HG02885 (cell line): ENCODE results near the gene TAB2.
"Not testable (repeated sequence)": the region's sequence is repeated elsewhere in the genome, so short reads cannot be mapped to it uniquely, and the experiment has no call there.

Experiments
- ATAC-seq: cut with Tn5 transposase; IDR thresholded peaks from one replicate; pipeline ENCODE4 v1.9.1; 2021; ENCODE audit warnings: mild to moderate bottlenecking; ENCODE audit not compliant: unreplicated experiment, poor library complexity

Gene TAB2

DNA sequence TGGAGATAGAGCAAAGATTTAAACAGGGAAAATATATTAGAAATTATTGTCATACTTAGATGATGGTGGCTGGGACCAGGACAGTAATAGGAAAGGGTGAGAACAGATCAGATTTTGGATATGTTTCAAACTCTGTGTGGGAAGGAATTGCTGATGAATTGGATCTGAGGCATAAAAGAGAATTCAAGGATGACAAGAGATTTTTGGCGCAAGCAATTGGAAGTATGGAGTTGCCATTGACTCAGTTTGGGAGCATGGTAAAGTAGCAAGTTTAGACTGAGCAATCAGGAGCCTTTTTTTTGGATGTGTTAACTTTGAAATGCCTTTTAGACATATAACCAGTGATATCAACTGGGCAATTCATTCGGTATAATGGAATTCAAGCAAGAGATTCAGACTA, 14.4 kb downstream of the TAB2 start:
- no peak for ATAC-seq

DNA sequence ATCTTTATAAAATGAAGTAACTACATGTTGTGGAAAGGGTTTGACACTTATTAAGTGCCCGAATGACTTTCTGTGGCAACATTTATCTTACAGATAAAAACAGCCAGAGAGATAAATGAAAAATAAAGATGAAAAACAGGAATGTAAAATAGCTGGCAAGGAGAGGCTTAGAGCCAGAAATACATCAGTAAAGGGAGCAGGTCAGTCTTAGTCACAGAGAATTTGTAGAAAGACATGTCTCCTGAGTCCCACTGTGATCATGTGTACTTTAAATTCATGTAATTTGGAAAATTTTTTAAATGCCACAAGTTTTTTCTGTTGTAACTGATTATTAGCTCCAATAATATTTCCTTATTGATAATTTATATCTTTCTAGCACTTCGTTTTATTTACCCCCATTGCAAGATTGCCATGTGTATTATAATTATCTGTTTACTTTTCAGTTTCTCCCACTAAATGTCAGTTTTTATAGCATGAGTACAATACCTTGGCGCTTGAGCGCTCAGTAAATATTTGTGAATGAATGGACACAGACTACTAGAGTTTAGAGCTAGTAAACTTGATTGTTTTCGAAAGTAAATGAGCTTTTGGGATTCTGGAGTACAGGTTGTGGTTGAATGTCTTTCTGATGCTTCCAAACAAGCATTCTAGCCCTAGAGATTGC, 15.2 kb downstream of the TAB2 start:
- no peak for ATAC-seq

DNA sequence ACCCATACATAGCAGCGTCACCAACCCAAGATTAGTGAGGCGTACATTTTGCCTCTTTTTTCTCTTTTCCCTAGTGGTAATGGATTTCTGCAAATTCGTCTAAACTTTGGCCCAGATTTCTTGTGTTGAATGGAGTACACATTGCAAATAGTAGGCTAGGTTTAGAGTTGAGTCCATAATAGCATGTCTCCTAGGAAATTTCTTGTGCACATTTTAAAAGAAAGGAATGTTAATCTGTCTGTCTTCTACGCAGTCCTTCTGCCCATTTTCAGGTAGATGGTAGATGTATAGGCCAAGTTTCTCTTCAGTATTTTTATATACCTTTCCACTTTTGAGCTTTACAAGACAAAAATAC, 15.7 kb downstream of the TAB2 start:
- no peak for ATAC-seq

DNA sequence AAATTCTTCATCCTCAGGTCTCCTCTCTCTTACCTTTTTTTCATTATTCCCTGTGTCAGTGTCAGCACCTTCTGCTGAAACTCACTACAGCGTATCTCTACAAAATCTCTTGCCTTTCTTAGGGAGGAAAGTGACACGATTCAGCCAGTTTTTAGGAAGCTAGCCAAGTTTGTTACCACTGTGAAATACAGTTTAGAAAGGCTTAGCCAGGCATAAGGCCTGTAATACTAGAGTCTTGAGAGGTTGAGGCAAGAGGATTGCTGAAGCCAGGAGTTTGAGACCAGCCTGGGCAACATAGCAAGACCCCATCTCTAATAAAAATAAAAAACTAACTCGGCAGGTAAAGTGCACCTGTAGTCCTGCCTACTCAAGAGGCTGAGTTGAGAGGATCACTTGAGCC, 16.7 kb downstream of the TAB2 start:
- no peak for ATAC-seq

DNA sequence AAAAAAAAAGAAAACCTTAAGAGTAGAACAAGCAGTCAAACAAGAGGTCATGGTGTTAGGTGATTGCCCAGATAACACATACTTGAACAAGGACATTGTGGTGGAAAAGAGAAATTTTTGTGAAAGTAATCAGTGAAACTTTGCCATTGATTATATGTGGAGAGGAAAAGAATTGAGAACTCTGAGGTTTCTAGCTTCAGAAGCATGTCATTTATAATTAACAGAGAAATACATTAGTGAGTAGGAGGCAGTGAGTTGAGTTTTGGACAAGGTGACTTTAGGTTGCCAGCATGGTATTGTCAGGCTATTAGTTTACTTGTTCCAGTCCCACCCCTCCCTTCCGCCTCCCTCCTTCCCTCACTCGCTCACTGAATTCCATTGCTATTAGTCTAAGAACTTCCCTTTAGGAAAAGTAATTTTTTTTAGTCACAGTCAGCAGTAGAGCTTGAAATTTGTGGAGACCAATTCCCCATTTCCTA, 17.2 kb downstream of the TAB2 start:
- no peak for ATAC-seq

DNA sequence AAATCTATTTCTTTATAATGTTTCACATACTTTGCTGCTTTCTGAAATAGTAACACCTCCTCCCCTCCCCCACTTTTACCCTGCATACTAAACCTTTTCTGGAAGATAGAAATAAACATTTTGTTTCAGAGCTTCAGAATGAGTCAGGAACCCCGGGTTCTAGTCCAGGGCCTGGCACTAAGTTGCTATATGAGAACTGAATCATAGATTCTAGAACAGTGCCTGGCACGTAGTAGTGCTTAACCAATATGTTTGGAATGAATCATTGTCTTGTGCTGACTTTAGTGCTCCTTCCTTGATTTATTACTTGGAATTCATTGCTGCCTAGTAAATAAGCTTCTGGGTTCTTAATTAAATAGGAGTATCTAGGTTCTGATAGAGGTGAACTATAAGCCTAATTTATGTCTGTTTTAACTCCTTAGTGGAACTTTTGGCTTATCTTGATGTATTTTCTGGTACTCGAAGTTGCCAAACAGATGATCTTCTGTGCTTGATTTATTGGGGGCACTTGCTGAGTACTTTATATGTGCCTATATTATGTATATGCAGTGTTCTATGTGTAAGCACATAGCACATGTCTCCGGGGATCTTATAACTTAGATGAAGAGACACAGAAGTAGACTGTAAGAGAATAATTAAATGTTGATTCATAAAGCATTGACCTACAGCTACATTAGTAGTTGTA, 18.6 kb downstream of the TAB2 start:
- ATAC-seq = peak; percentile 53

DNA sequence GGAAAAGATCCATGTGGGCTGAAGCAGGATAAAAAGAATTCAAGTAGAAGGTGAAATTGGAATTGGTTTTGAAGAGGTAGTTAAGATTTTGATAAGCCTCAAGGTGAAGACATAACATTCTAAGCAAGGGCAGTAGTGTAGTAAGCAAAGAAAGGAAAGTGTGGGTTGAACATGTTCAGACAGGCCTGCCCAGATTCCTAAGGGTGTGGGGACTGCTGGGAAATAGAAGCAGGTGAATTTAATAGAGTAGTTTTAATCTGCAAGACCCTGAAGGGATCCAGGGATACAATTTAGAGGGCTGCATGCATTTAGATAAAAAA, 19.1 kb downstream of the TAB2 start:
- peak; percentile 49 for ATAC-seq

DNA sequence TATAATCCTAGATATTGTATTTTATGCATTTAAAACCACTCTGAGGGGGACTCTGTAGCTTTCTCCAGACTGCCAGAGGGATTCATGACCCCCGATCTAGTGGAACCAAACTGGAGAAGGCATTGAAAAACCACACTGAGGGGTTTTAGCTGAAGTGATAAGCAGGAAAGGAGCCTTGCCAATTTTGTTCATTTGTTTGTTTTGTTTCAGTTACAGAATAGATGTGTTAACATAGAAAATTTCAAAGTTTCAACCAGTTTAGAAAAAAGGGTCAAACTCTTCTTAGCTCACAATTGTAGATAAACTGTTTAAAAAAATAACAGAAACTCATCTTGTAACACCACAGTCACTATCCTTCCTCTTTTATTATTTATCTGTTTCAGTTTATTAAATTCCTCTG, 19.8 kb downstream of the TAB2 start:
- ATAC-seq = no peak

DNA sequence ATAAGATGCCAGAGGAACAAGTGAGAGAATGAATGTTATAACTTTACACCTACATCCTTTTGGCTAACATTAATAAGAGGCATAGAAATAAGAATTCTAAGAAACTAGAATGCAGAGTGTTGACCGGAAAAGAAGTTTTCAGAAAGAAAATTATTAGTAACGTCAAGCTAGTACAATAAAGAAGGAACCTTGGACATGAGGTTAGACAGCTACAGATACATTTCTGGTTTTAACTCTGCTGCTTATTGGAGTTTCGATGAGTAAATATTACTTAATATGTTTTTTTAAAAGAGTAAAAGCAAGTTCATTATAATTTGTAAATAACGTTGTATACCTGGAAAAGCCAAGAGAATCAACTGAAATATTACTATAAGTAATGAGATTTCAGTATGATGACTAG, 22.7 kb downstream of the TAB2 start:
- no peak for ATAC-seq

DNA sequence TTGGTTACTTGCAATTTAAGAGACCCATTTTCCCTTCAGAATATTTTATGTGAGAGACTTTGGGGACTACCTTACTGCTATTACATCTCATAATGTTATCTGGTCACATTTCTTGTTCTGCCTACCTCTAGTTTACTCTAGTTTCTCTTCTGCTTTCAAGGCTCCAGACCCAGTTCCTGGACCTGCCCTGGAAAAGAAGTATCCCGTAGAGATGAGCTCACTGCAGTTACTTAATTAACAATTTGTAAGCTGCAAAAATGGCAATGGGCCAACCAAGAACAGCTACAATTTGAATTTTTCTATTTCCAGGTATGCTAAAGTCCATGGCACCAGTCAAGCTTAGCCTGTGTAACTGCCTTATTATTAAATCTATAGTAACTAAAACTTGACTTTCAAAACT, 25.0 kb downstream of the TAB2 start:
- ATAC-seq = peak; percentile 71

DNA sequence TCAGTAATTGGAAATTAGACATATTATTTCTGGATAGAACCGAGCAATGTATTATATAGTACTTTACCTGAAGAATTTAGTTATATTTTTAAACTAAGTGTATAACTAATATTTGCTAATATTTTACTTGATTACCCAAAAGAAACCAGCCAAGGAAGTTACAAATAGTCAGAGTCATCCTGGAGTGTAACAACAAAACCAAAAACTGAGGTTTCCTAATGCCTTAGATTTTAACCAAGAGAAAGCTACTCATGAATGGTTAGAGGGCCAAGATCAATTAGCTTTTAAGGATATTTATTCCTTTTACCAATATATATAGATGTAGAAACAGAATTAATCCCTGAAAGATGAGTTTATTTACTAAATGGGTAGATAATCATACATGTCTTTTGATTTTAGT, 26.0 kb downstream of the TAB2 start:
- ATAC-seq = no peak

DNA sequence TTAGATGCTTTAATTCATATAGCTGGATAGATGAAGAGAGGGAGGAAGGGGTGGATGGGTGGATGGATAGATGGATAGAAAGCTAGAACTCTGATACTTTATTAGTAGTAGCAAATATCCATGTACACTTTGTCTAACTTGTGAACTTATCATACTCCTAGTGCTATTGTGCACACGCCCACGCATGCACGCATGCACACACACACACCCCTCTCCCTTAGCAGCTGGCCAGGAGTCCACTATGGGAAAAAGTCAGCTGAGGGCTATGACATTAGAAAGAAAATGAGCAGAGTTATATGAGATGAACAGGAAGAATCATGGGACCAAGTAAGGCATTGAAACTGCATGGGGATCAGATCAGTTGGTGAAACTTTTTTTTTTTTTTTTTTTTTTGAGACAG, 28.6 kb downstream of the TAB2 start:
- ATAC-seq = no peak

DNA sequence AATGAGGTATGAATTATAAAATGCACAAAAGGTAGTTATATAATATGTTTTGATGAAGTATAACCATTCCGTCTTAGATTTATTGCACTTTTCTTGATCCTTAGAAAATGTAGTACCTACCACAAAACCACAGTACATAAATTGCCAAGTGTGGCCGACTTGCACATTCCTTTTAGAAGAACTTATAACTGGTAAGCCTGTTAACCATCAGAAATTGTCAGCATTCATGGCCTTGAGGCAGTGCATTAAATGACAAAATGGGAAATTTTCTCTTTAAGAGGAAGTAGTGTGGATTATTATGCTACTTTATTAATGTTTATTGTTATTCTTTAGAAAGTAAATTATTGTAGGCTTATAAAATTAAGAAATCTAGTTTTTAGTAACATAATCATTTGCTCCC, 29.6 kb downstream of the TAB2 start:
- ATAC-seq = no peak

DNA sequence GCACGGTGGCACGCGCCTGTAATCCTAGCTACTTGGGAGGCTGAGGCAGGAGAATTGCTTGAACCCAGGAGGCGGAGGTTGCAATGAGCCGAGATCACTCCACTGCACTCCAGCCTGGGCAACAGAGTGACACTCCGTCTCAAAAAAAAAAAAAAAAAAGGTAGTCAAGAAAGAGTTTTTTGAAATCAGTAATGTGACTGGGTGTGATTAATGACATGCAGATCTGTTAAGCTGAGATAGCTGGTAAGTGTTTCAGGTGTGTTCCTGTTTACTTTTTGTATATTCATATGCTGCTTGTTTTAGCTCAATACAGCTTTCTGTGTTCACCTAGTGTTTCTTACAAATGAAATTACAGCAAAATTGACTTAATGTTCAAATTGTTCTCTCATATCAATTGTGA, 31.8 kb downstream of the TAB2 start:
- not testable (repeated sequence) for ATAC-seq

DNA sequence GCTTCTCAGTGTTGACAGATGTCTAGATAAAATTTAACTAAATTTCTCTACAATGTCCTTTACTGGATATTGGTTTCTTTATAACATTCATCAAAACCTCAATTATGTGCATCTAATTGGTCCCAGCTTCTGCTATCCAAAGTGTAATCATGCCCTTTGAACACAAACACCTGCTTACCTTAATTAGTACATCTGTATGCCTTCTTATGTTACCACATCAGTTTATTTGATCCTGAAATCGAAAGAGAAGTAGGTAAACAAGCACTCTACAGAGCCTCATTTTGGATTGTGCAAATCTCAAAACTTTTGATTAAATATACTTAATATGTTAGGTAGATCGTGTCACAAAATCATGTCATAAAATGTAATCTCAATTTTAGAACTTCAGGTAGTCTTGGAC, 36.5 kb downstream of the TAB2 start:
- no peak for ATAC-seq

DNA sequence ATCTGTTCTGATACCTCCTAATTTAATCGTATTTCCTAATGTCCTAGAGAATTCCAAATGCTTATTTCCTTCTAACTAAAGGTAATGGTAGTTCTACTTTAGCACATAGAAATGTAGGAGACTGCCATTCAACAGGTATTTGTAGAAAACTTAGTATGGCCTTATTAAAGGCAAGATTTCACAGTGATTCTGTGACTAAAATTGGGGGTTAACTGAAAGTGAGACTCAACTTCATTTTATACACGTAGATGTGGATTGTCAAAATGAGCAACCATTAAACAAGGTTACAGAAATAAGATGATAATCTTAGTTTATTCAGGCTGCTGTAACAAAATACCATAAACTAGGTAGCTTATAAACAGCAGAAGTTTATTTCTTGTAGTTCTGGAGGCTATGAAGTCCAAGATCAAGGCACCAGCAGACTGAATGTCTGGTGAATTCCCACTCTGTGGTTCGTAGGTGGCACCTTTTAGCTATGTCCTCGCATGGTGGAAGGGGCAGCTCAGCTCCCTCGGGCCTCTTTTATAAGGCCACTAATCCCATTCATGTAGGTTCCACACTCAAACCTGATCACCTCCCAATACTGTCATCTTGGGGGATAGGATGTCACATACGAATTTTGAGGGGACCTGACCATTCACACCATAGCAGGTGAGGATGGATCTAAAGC, 38.7 kb downstream of the TAB2 start:
- ATAC-seq = no peak

DNA sequence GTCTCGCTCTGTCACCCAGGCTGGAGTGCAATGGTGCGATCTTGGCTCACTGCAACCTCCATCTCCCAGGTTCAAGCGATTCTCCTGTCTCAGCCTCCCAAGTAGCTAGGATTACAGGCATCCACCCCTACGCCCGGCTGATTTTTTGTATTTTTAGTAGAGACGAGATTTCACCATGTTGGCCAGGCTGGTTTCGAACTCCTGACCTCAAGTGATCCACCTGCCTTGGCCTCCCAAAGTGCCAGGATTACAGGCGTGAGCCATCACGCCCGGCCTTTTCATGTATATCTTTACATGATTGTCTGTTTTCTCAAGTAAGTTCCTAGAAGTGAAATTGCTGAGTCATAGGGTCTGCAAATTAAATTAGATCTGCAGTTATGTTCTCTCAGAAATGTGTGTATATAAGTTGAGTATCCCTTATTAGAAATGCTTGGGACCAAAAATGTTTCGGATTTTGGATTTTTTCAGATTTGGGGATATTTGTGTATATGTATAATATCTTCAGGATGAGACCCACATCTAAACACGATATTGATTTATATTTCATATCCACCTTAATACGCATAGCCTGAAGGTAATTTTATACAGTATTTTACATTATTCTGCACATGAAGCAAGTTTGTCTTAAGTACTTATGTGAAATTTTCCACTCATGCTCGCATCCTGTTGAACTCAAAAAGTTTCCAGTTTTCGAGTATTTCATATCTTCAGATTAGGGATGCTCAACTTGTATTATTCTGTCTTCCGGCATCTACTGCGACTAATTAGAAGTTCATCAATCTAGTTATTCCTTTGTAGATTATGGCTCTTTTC, 40.4 kb downstream of the TAB2 start:
- no peak for ATAC-seq

DNA sequence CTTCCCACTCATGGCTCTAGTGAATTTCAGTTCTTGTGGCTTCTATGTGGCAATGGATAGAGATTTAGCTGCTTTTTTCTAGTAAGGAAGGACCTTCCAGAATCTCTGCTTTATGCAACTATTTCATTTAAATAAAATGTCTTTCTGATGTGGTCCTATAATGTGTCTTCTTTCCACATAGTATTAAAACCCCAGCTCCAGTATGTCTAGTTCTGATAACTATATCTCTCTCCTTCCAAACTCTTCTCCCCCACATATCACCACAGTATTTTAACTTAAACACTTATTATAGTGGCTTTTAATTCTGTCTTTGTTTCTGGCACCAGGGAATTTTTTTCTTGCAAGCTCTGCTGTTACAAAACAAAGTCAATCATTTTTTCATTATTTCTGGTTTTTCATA, 41.9 kb downstream of the TAB2 start:
- ATAC-seq = no peak

DNA sequence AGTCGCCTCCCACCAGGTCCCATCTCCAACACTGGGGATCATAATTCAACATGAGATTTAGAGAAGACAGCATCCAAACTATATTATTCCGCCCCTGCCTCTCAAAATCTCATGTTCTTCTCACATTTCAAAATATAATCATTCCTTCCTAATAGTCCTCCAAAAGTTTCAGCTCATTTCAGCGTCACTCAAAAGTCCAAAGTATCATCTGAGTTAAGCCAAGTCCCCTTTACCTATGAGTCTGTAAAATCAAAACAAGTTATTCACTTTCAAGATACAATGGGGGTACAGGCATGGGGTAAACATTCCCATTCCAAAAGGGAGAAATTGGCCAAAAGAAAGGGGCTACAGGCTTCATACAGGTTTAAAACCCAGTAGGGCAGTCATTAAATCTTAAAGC, 43.0 kb downstream of the TAB2 start:
- ATAC-seq = no peak

DNA sequence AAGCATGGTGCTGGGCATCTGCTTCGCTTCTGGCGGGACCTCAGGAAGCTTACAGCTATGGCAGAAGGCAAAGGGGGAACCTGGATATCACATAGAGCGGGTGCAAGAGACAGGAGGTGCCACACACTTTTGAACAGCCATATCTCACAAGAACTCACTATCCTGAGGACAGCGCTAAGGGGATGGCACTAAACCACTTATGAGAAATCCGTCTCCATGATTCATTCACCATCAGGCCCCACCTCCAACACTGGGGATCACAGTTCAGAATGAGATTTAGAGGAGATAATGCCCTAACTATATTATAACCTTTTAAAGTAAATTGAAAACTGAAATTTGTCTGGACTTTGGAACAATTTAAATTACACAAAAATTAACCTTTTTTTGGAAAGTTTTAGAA, 44.8 kb downstream of the TAB2 start:
- no peak for ATAC-seq

DNA sequence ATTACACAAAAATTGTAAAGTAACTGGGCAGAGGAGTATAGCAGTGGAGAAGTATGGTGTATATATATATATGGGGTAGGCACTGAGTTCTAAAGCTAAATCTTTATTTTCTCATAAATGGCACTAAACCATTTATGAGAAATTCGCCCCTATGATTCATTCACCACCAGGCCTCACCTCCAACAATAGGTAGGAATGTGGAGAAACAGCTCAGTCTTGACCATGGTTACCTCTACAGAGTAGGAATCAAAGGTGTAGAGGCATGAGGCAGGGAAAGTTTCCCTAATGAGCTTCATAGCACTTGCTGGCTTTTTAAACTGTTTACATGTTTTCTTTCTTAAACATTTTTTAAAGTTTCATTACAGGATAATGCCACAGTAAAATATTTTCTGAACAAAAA, 45.6 kb downstream of the TAB2 start:
- no peak for ATAC-seq
